Right atrium auricular region (tissue), 2 donors: ENCODE results near the gene VMA21. TPM values are rescaled to one million over a fixed set of nuclear protein-coding genes. Genes with fewer than 3 reads are reported as not detected.

ENCODE experiments used
- DNase-seq: peaks from one replicate; pipeline ENCODE4 v3.0.0-alpha.2; 2019; ENCODE audit warnings: low spot score
- H3K27ac ChIP-seq, 2 donors: fragments of 200-600 bp; sonication (generic); 1 replicate in 1 of 2; 2 replicates in 1 of 2; pipeline ENCODE4 v1.5.1; 2016 to 2019
- H3K27me3 ChIP-seq, 2 donors: fragments of 200-600 bp; sonication (generic); one replicate each; pipeline versions ENCODE4 v1.5.1 to v1.6.0; 2017 to 2019
- H3K36me3 ChIP-seq: fragments of 200-600 bp; sonication (generic); one replicate; pipeline ENCODE4 v1.5.1; 2016
- H3K4me1 ChIP-seq, 2 donors: fragments of 200-600 bp; sonication (generic); one replicate each; pipeline versions ENCODE4 v1.5.1 to v1.6.0; 2017 to 2019
- H3K4me3 ChIP-seq, 2 donors: fragments of 200-600 bp; sonication (generic); 1 replicate in 1 of 2; 2 replicates in 1 of 2; pipeline ENCODE4 v1.5.1; 2017 to 2019; ENCODE audit warnings: mild to moderate bottlenecking in 1 of 2, moderate library complexity in 1 of 2
- H3K9me3 ChIP-seq, 2 donors: fragments of 200-600 bp; sonication (generic); one replicate each; pipeline ENCODE4 v1.5.1; 2019
- total RNA-seq, 2 donors: library from RNA; depleted of rRNA; stranded (reverse); fragments of >200 nt; gene quantifications; one replicate each; pipeline ENCODE4 v1.1.0, GENCODE V29; 2016
- TF ChIP-seq, protein P1 (sequence below), 2 donors: fragments of 200-600 bp; sonication (generic); IDR thresholded peaks; one replicate each; pipeline ENCODE4 v1.5.1; 2019; ENCODE audit warnings: antibody characterized with exemption in 2 of 2

The VMA21 gene
- total RNA-seq, 2 donors from 2014 or later, result 18.5 to 19.4 TPM

GRCh38 chrX:151396042-151396824 lies 773 bp upstream of the VMA21 start:
- H3K27ac ChIP-seq, result peak overlapping the region; percentile 86 to 96
- no peaks in the 10 kb centered on the region for H3K36me3 ChIP-seq
- TF ChIP-seq, protein P1, sequence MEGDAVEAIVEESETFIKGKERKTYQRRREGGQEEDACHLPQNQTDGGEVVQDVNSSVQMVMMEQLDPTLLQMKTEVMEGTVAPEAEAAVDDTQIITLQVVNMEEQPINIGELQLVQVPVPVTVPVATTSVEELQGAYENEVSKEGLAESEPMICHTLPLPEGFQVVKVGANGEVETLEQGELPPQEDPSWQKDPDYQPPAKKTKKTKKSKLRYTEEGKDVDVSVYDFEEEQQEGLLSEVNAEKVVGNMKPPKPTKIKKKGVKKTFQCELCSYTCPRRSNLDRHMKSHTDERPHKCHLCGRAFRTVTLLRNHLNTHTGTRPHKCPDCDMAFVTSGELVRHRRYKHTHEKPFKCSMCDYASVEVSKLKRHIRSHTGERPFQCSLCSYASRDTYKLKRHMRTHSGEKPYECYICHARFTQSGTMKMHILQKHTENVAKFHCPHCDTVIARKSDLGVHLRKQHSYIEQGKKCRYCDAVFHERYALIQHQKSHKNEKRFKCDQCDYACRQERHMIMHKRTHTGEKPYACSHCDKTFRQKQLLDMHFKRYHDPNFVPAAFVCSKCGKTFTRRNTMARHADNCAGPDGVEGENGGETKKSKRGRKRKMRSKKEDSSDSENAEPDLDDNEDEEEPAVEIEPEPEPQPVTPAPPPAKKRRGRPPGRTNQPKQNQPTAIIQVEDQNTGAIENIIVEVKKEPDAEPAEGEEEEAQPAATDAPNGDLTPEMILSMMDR (IDR thresholded peaks at IDR 0.05), result no peak
- H3K4me3 ChIP-seq, result peak overlapping the region; percentile 39 to 71
- no peaks in the 10 kb centered on the region for H3K4me1 ChIP-seq
- peak; percentile 62 for DNase-seq
- no peaks in the 10 kb centered on the region for H3K27me3 ChIP-seq
- no peaks in the 10 kb centered on the region for H3K9me3 ChIP-seq

- H3K4me1 ChIP-seq, result no peaks in the 10 kb centered on the region
- DNase-seq, result no peak
- no peaks in the 10 kb centered on the region for H3K9me3 ChIP-seq
- no peaks in the 10 kb centered on the region for H3K27me3 ChIP-seq
- TF ChIP-seq, protein P1 (IDR thresholded peaks at IDR 0.05), result no peak
- no peaks in the 10 kb centered on the region for H3K36me3 ChIP-seq
- H3K4me3 ChIP-seq, result peak overlapping the region; percentile 60 to 71
- peak overlapping the region; percentile 74 to 96 for H3K27ac ChIP-seq
Observed at GRCh38 chrX:151397741-151398070, 700 bp downstream of the VMA21 start.

- H3K36me3 ChIP-seq, result no peaks in the 10 kb centered on the region
- H3K27ac ChIP-seq, result no peak overlapping the region
- H3K9me3 ChIP-seq, result no peaks in the 10 kb centered on the region
- no peak for DNase-seq
- TF ChIP-seq, protein P1 (IDR thresholded peaks at IDR 0.05), result no peak
- no peaks in the 10 kb centered on the region for H3K27me3 ChIP-seq
- no peak overlapping the region for H3K4me3 ChIP-seq
- H3K4me1 ChIP-seq, result no peaks in the 10 kb centered on the region
Observed at GRCh38 chrX:151398346-151398745, 1.3 kb downstream of the VMA21 start.

- Histone ChIP-seq H3K27me3 (no peaks in the 10 kb centered on the region), H3K4me1 (no peaks in the 10 kb centered on the region), H3K36me3 (no peaks in the 10 kb centered on the region), H3K4me3 (no peak overlapping the region), H3K27ac (no peak overlapping the region), H3K9me3 (no peaks in the 10 kb centered on the region)
- DNase-seq, result no peak
- TF ChIP-seq, protein P1 (IDR thresholded peaks at IDR 0.05), result no peak
Observed at GRCh38 chrX:151402719-151403390, 5.8 kb downstream of the VMA21 start.

DNA sequence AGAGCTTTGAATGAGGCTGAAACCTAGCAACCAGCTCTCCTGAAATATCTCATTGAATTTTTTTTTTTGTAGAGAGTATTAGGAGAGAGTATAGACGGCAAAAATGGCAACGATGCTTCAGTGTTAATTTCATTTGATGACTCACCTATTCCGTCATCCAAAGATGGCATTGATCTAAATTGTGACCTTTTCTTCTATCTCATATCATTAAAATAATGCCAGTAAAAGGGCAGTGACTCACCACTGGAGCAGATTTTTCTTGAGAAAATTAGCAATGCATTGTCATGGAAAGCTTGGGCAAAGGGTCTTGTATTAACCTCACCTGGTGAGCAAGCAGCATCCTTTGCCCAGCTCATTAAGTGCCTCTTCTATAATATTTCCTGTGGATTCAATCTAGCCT lies 19.6 kb downstream of the VMA21 start:
- H3K36me3 ChIP-seq, result no peaks in the 10 kb centered on the region
- no peaks in the 10 kb centered on the region for H3K27me3 ChIP-seq
- no peaks in the 10 kb centered on the region for H3K9me3 ChIP-seq
- H3K4me3 ChIP-seq, result no peak overlapping the region
- H3K4me1 ChIP-seq, result no peaks in the 10 kb centered on the region
- no peak for DNase-seq
- TF ChIP-seq, protein P1 (IDR thresholded peaks at IDR 0.05), result no peak
- no peak overlapping the region for H3K27ac ChIP-seq
